Astrocyte (in vitro differentiated cells and primary cell): ENCODE measurements around the gene ZNF408. TPM values are rescaled to one million over a fixed set of nuclear protein-coding genes. Genes with fewer than 3 reads are reported as not detected.

Experiments
- DNase-seq: peaks from one replicate; pipeline ENCODE4 v3.0.0-alpha.2; 2010; ENCODE audit warnings: low read depth
- FAIRE-seq: peaks from 2 replicates; lab custom pipeline; 2011; peaks lifted over from hg19 to GRCh38; lab: Jason Lieb, UNC
- H2AFZ ChIP-seq: 2 replicates; pipeline ENCODE4 v1.6.0; 2012; ENCODE audit warnings: low read depth, low read length, inconsistent platforms
- H3K27ac ChIP-seq: 2 replicates; pipeline ENCODE4 v1.5.1; 2011; ENCODE audit warnings: low read depth, low read length, inconsistent platforms
- H3K27me3 ChIP-seq: 2 replicates; pipeline ENCODE4 v1.6.0; 2011; ENCODE audit warnings: low read length, inconsistent platforms; ENCODE audit not compliant: insufficient read depth
- H3K36me3 ChIP-seq: 2 replicates; pipeline ENCODE4 v1.5.1; 2011; ENCODE audit warnings: low read length, inconsistent platforms; ENCODE audit not compliant: insufficient read depth
- H3K4me1 ChIP-seq: 2 replicates; pipeline ENCODE4 v1.5.1; 2011; ENCODE audit warnings: low read length, inconsistent platforms; ENCODE audit not compliant: insufficient read depth
- H3K4me2 ChIP-seq: 2 replicates; pipeline ENCODE4 v1.6.0; 2012; ENCODE audit warnings: low read length, inconsistent platforms
- H3K4me3 ChIP-seq: 2 replicates; pipeline ENCODE4 v1.5.1; 2011; ENCODE audit warnings: low read depth, mild to moderate bottlenecking, low read length, inconsistent platforms; ENCODE audit not compliant: insufficient read depth
- H3K79me2 ChIP-seq: 2 replicates; pipeline ENCODE4 v1.6.0; 2012; ENCODE audit warnings: mild to moderate bottlenecking, low read length, inconsistent platforms; ENCODE audit not compliant: insufficient read depth
- H3K9ac ChIP-seq: 2 replicates; pipeline ENCODE4 v1.6.0; 2012; ENCODE audit warnings: mild to moderate bottlenecking, low read length, inconsistent platforms
- H3K9me3 ChIP-seq: 2 replicates; pipeline ENCODE4 v1.5.1; 2012; ENCODE audit warnings: low read depth, mild to moderate bottlenecking, low read length, inconsistent platforms; ENCODE audit not compliant: insufficient read depth
- H4K20me1 ChIP-seq: 2 replicates; pipeline ENCODE4 v1.6.0; 2012; ENCODE audit warnings: low read length, inconsistent platforms; ENCODE audit not compliant: insufficient read depth
- H3K27ac Mint-ChIP-seq: one replicate; pipeline ENCODE4 v1.8.0; 2021; ENCODE audit warnings: mild to moderate bottlenecking, mixed read lengths; ENCODE audit not compliant: unreplicated experiment
- H3K27me3 Mint-ChIP-seq: one replicate; pipeline ENCODE4 v1.8.0; 2021; ENCODE audit warnings: low read depth, mixed read lengths; ENCODE audit not compliant: unreplicated experiment
- H3K36me3 Mint-ChIP-seq: one replicate; pipeline ENCODE4 v1.8.0; 2021; ENCODE audit warnings: low read depth, mixed read lengths; ENCODE audit not compliant: unreplicated experiment
- H3K4me1 Mint-ChIP-seq: one replicate; pipeline ENCODE4 v1.8.0; 2021; ENCODE audit warnings: low read depth, mixed read lengths; ENCODE audit not compliant: unreplicated experiment
- H3K4me3 Mint-ChIP-seq: one replicate; pipeline ENCODE4 v1.8.0; 2021; ENCODE audit warnings: mild to moderate bottlenecking, moderate library complexity, mixed read lengths; ENCODE audit not compliant: unreplicated experiment
- H3K9me3 Mint-ChIP-seq: one replicate; pipeline ENCODE4 v1.8.0; 2021; ENCODE audit warnings: mild to moderate bottlenecking, mixed read lengths; ENCODE audit not compliant: unreplicated experiment
- CTCF ChIP-seq: IDR thresholded peaks from 2 replicates; pipeline ENCODE4 v1.5.1; 2011; ENCODE audit warnings: low read depth, mild to moderate bottlenecking, inconsistent platforms, low read length, moderate library complexity; ENCODE audit not compliant: insufficient read depth
- EZH2 ChIP-seq: IDR thresholded peaks from 2 replicates; pipeline ENCODE4 v1.6.1; 2012; ENCODE audit warnings: mild to moderate bottlenecking, low read length, inconsistent platforms; ENCODE audit not compliant: insufficient read depth
- total RNA-seq: library from RNA; stranded (reverse); gene quantifications from 2 replicates; pipeline ENCODE4 v1.2.1, GENCODE V29; 2021

The ZNF408 gene
- total RNA-seq, 1 donor from 2014 or later = 18.3 TPM

- Mint-ChIP-seq H3K4me3 (peak overlapping the region; percentile 62), H3K9me3 (no peaks in the 10 kb centered on the region), H3K27me3 (no peaks in the 10 kb centered on the region), H3K36me3 (peaks cover 15% of the 10 kb centered on the region), H3K27ac (peak overlapping the region; percentile 100), H3K4me1 (peaks cover 55% of the 10 kb centered on the region)
- H3K9ac ChIP-seq = peak overlapping the region; percentile 31
- H3K27ac ChIP-seq = no peak overlapping the region
- H3K79me2 ChIP-seq = peaks cover 78% of the 10 kb centered on the region
- H3K4me3 ChIP-seq = no peak overlapping the region
- H3K9me3 ChIP-seq = no peaks in the 10 kb centered on the region
- no peak overlapping the region for H2AFZ ChIP-seq
- DNase-seq = no peak
- FAIRE-seq = no peak
- peaks cover 28% of the 10 kb centered on the region for H4K20me1 ChIP-seq
- H3K27me3 ChIP-seq = no peaks in the 10 kb centered on the region
- peaks cover 22% of the 10 kb centered on the region for H3K36me3 ChIP-seq
- peak overlapping the region; percentile 93 for H3K4me2 ChIP-seq
- TF ChIP-seq EZH2 = no peak
- H3K4me1 ChIP-seq = peaks cover 33% of the 10 kb centered on the region
Measured at GRCh38 chr11:46697723-46698122, 3.1 kb upstream of the ZNF408 start.

- Histone ChIP-seq H3K79me2 (peaks cover 86% of the 10 kb centered on the region), H2AFZ (no peak overlapping the region), H3K9ac (peak overlapping the region; percentile 19), H4K20me1 (peaks cover 35% of the 10 kb centered on the region), H3K27ac (no peak overlapping the region), H3K4me1 (peaks cover 34% of the 10 kb centered on the region), H3K27me3 (no peaks in the 10 kb centered on the region), H3K4me2 (peak overlapping the region; percentile 93), H3K9me3 (no peaks in the 10 kb centered on the region), H3K4me3 (peak overlapping the region; percentile 97), H3K36me3 (peaks cover 30% of the 10 kb centered on the region)
- Mint-ChIP-seq H3K4me1 (peaks cover 58% of the 10 kb centered on the region), H3K9me3 (no peaks in the 10 kb centered on the region), H3K27ac (peak overlapping the region; percentile 100), H3K27me3 (no peaks in the 10 kb centered on the region), H3K4me3 (peak overlapping the region; percentile 95), H3K36me3 (peaks cover 12% of the 10 kb centered on the region)
- TF ChIP-seq EZH2 = no peak
- no peak for TF ChIP-seq CTCF
- DNase-seq (no peak), FAIRE-seq (no peak)
Measured at GRCh38 chr11:46698597-46698996, 2.2 kb upstream of the ZNF408 start.

- Histone ChIP-seq H3K9ac (peak overlapping the region; percentile 94), H3K4me1 (peaks cover 34% of the 10 kb centered on the region), H4K20me1 (peaks cover 36% of the 10 kb centered on the region), H3K4me3 (peak overlapping the region; percentile 97), H3K9me3 (no peaks in the 10 kb centered on the region), H3K4me2 (peak overlapping the region; percentile 93), H3K27me3 (no peaks in the 10 kb centered on the region), H3K79me2 (peaks cover 93% of the 10 kb centered on the region), H3K27ac (peak overlapping the region; percentile 98), H2AFZ (peak overlapping the region; percentile 97), H3K36me3 (peaks cover 26% of the 10 kb centered on the region)
- peak overlapping the region; percentile 100 for H3K27ac Mint-ChIP-seq
- H3K4me1 Mint-ChIP-seq = peaks cover 42% of the 10 kb centered on the region
- H3K9me3 Mint-ChIP-seq = no peaks in the 10 kb centered on the region
- FAIRE-seq (no peak), DNase-seq (no peak)
- TF ChIP-seq CTCF (no peak), EZH2 (no peak)
- peak overlapping the region; percentile 95 for H3K4me3 Mint-ChIP-seq
- H3K36me3 Mint-ChIP-seq = peaks cover 9% of the 10 kb centered on the region
- H3K27me3 Mint-ChIP-seq = no peaks in the 10 kb centered on the region
Measured at GRCh38 chr11:46701078-46701654, 335 bp downstream of the ZNF408 start.
